ENCODE measurements around the gene SYT8. TPM values are rescaled to one million over a fixed set of nuclear protein-coding genes. Genes with fewer than 3 reads are reported as not detected.

Gene SYT8
- total RNA-seq, 1 experiment from 2014 or later = 1.0 TPM

GRCh38 chr11:1846453-1846932, 11.7 kb downstream of the SYT8 start:
- BruUV-seq (replicated peaks) = no TSS peak

More at GRCh38 chr11:1846453-1846932, 11.7 kb downstream of the SYT8 start:
- ATAC-seq (no peak), DNase-seq (ENCODE audit: low read depth, low spot score) (no peak)
- RAD21 ChIA-PET (ENCODE audit: low non-redundant PET in 1 of 2, low total read pairs in 2 of 2, uncharacterized antibody in 2 of 2, unreplicated experiment in 2 of 2) = no interaction called here
- H4K20me1 ChIP-seq (ENCODE audit: insufficient read depth) = no peaks in the 10 kb centered on the region
- no peak overlapping the region for H3K4me2 ChIP-seq (ENCODE audit: low read length)
- CTCF ChIA-PET = interaction anchor here (1.0 to 1.8 kb wide), 3 partner anchors 10 to 304 kb away, joined by 3 to 10 read pairs (median 3); no protein-coding TSS in a partner anchor
- POLR2A ChIA-PET = no interaction called here
- H3K27ac ChIP-seq (ENCODE audit: low read depth, low read length) = no peak overlapping the region
- TF ChIP-seq POLR2A (IDR thresholded peaks at IDR 0.05; ENCODE audit: borderline replicate concordance, extremely low read depth, insufficient read depth, insufficient read length) (no peak), JUND (IDR thresholded peaks at IDR 0.05) (no peak), EZH2phosphoT487 (IDR thresholded peaks at IDR 0.05; ENCODE audit: borderline replicate concordance) (no peak), SRF (IDR thresholded peaks at IDR 0.05; ENCODE audit: low read depth) (no peak), ZFX (IDR thresholded peaks at IDR 0.05) (no peak), ELF1 (IDR thresholded peaks at IDR 0.05; ENCODE audit: borderline replicate concordance, low read depth) (no peak), TCF7L2 (IDR thresholded peaks at IDR 0.05; ENCODE audit: borderline replicate concordance, extremely low read depth, insufficient read depth, insufficient read length) (no peak), CTCF (IDR thresholded peaks at IDR 0.05 in 2 of 3, conservative IDR thresholded peaks at IDR 0.05 in 1 of 3; ENCODE audit: borderline replicate concordance in 1 of 3, insufficient read depth in 1 of 3, low read depth in 2 of 3, low read length in 2 of 3) (no peak), REST (IDR thresholded peaks at IDR 0.05; ENCODE audit: low read depth) (no peak), RAD21 (IDR thresholded peaks at IDR 0.05; ENCODE audit: low read depth) (no peak), POLR2AphosphoS5 (IDR thresholded peaks at IDR 0.05; ENCODE audit: low read depth, low read length) (no peak), EGR1 (IDR thresholded peaks at IDR 0.05; ENCODE audit: low read depth) (no peak), CBX3 (IDR thresholded peaks at IDR 0.05; ENCODE audit: low read depth) (no peak), SIN3A (IDR thresholded peaks at IDR 0.05; ENCODE audit: low read depth) (no peak), CEBPB (IDR thresholded peaks at IDR 0.05; ENCODE audit: low read depth) (no peak)
- TF ChIP-seq, protein P1, sequence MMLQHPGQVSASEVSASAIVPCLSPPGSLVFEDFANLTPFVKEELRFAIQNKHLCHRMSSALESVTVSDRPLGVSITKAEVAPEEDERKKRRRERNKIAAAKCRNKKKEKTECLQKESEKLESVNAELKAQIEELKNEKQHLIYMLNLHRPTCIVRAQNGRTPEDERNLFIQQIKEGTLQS (IDR thresholded peaks at IDR 0.05) = no peak
- no peak overlapping the region for H3K4me3 ChIP-seq (replicated peaks in 1 of 2; ENCODE audit: low read depth in 1 of 2, low read length in 2 of 2)
- H2AFZ ChIP-seq (ENCODE audit: low read depth, low read length, poor library complexity, severe bottlenecking) = no peak overlapping the region
- H3K79me2 ChIP-seq (ENCODE audit: insufficient read depth, low read length) = no peaks in the 10 kb centered on the region
- no peaks in the 10 kb centered on the region for H3K4me1 ChIP-seq (ENCODE audit: control insufficient read depth in 1 of 2, insufficient read depth in 2 of 2, low read length in 2 of 2)
- H3K27me3 ChIP-seq (ENCODE audit: insufficient read depth, low read length) = no peaks in the 10 kb centered on the region
- no peaks in the 10 kb centered on the region for H3K9me3 ChIP-seq (ENCODE audit: control insufficient read depth in 1 of 2, insufficient read depth in 1 of 2, low read depth in 1 of 2, low read length in 2 of 2)
- intact Hi-C loops (cut with micrococcal nuclease) = no loop called here
- H3K36me3 ChIP-seq (ENCODE audit: control insufficient read depth in 1 of 2, insufficient read depth in 2 of 2, low read length in 2 of 2) = no peaks in the 10 kb centered on the region
- no peaks in the 10 kb centered on the region for H3K9me2 ChIP-seq (ENCODE audit: insufficient read depth)
- no peak overlapping the region for H3K9ac ChIP-seq (ENCODE audit: low read length)
